A549 (cell line): ENCODE measurements around the gene ADK. TPM values are rescaled to one million over a fixed set of nuclear protein-coding genes. Genes with fewer than 3 reads are reported as not detected.

Experiments
- ATAC-seq, 2 experiments: fragments of 200-7000 bp in 1 of 2; fragments of >200 bp in 1 of 2; cut with Nextera tagmentation in 1 of 2; cut with Tn5 transposase in 1 of 2; 3 replicates each; pipeline versions ENCODE4 v1.8.0 to v1.9.1; 2018 to 2020; ENCODE audit warnings: mild to moderate bottlenecking in 1 of 2, moderate library complexity in 1 of 2
- CTCF ChIA-PET: fragments of 300-600 bp; sonication (Branson Sonifier 250); formaldehyde crosslinking; extraction: SDS; loops from one replicate; lab custom pipeline; 2021; ENCODE audit warnings: antibody characterized with exemption, inconsistent platforms; lab: Yijun Ruan, JAX
- POLR2A ChIA-PET: fragments of 350-600 bp; formaldehyde crosslinking; extraction: SDS; loops from one replicate; lab custom pipeline; 2021; ENCODE audit warnings: antibody characterized with exemption, inconsistent platforms; lab: Yijun Ruan, JAX
- DNase-seq, 2 experiments: peaks; one replicate each; pipeline versions ENCODE4 v3.0.0 to v3.0.0-alpha.2; 2011 to 2016; ENCODE audit warnings: low read depth in 1 of 2, low spot score in 1 of 2
- FAIRE-seq: peaks from 2 replicates; lab custom pipeline; 2011; peaks lifted over from hg19 to GRCh38; lab: Jason Lieb, UNC
- H3K27ac ChIP-seq, 2 experiments: fragments of >200 bp; sonication (Bioruptor Twin); formaldehyde crosslinking; 3 replicates each; pipeline ENCODE4 v1.5.1; 2016 to 2017
- H3K4me1 ChIP-seq: fragments of >200 bp; sonication (Bioruptor Twin); formaldehyde crosslinking; 3 replicates; pipeline ENCODE4 v1.6.1; 2016
- H3K4me2 ChIP-seq: fragments of >200 bp; sonication (Bioruptor Twin); formaldehyde crosslinking; 3 replicates; pipeline ENCODE4 v1.6.1; 2016
- H3K4me3 ChIP-seq: fragments of >200 bp; sonication (Bioruptor Twin); formaldehyde crosslinking; 3 replicates; pipeline ENCODE4 v1.5.1; 2016
- H3K9me3 ChIP-seq: fragments of >200 bp; sonication (Bioruptor Twin); formaldehyde crosslinking; 3 replicates; pipeline ENCODE4 v1.6.1; 2016
- BCL3 ChIP-seq: fragments of >200 bp; sonication (Bioruptor Twin); formaldehyde crosslinking; IDR thresholded peaks from 3 replicates; pipeline ENCODE4 v1.6.1; 2016
- BHLHE40 ChIP-seq: IDR thresholded peaks from 2 replicates; pipeline ENCODE4 v1.6.1; 2012; ENCODE audit warnings: low read depth, low read length, inconsistent platforms
- CBX8 ChIP-seq: fragments of 200-600 bp; sonication (generic); IDR thresholded peaks from 2 replicates; pipeline ENCODE4 v1.6.1; 2016
- CEBPB ChIP-seq, 2 experiments: fragments of >200 bp in 1 of 2; sonication (Bioruptor Twin) in 1 of 2; formaldehyde crosslinking in 1 of 2; IDR thresholded peaks; 2 replicates each; pipeline ENCODE4 v1.6.1; 2012 to 2016
- CHD2 ChIP-seq: fragments of 150-350 bp; IDR thresholded peaks from 2 replicates; pipeline ENCODE4 v1.6.1; 2014; ENCODE audit warnings: low read length; ENCODE audit not compliant: partially characterized antibody
- CHD4 ChIP-seq: fragments of 200-600 bp; sonication (generic); IDR thresholded peaks from 2 replicates; pipeline ENCODE4 v1.6.1; 2016; ENCODE audit warnings: antibody characterized with exemption, mild to moderate bottlenecking, borderline replicate concordance
- EHF ChIP-seq: fragments of 250-450 bp; sonication (Bioruptor Pico); IDR thresholded peaks from 2 replicates; pipeline ENCODE4 v1.5.0; 2020; ENCODE audit warnings: mild to moderate bottlenecking
- EHMT2 ChIP-seq: fragments of 200-600 bp; sonication (generic); IDR thresholded peaks from 2 replicates; pipeline ENCODE4 v1.6.1; 2016; ENCODE audit warnings: antibody characterized with exemption, low read depth, mild to moderate bottlenecking, moderate library complexity
- ELK1 ChIP-seq: fragments of 150-350 bp; IDR thresholded peaks from 2 replicates; pipeline ENCODE4 v1.6.1; 2014; ENCODE audit warnings: low read depth, mild to moderate bottlenecking, low read length
- EP300 ChIP-seq, 2 experiments: fragments of >200 bp; sonication (Bioruptor Twin); formaldehyde crosslinking; IDR thresholded peaks; 2 replicates in 1 of 2; 3 replicates in 1 of 2; pipeline ENCODE4 v1.6.1; 2016 to 2017
- FOSL2 ChIP-seq, 2 experiments: fragments of 450-650 bp in 1 of 2; fragments of >200 bp in 1 of 2; sonication (Bioruptor Twin) in 1 of 2; formaldehyde crosslinking; IDR thresholded peaks; 2 replicates each; pipeline versions ENCODE4 v1.5.0 to v1.6.1; 2016 to 2020; ENCODE audit warnings: mild to moderate bottlenecking in 1 of 2, moderate library complexity in 1 of 2
- GATA3 ChIP-seq: IDR thresholded peaks from 2 replicates; pipeline ENCODE4 v1.6.1; 2012; ENCODE audit warnings: borderline replicate concordance
- HES2 ChIP-seq: fragments of >200 bp; sonication (Bioruptor Twin); formaldehyde crosslinking; IDR thresholded peaks from 2 replicates; pipeline ENCODE4 v1.6.1; 2016
- HEYL ChIP-seq: fragments of 250-450 bp; sonication (Bioruptor Pico); IDR thresholded peaks from 2 replicates; pipeline ENCODE4 v1.8.0; 2021; ENCODE audit warnings: mild to moderate bottlenecking, moderate library complexity
- HOXB5 ChIP-seq: fragments of 250-450 bp; sonication (Bioruptor Pico); IDR thresholded peaks from 2 replicates; pipeline ENCODE4 v1.5.0; 2020; ENCODE audit warnings: mild to moderate bottlenecking, moderate library complexity
- KDM5A ChIP-seq: fragments of 200-600 bp; sonication (generic); IDR thresholded peaks from 2 replicates; pipeline ENCODE4 v1.6.1; 2016; ENCODE audit warnings: antibody characterized with exemption, mild to moderate bottlenecking
- NFE2L2 ChIP-seq: fragments of 150-350 bp; conservative IDR thresholded peaks from 2 replicates; pipeline ENCODE4 v1.6.1; 2014; ENCODE audit warnings: low read length
- NPAS2 ChIP-seq: fragments of 250-450 bp; sonication (Bioruptor Pico); IDR thresholded peaks from 2 replicates; pipeline ENCODE4 v1.8.0; 2022; ENCODE audit warnings: mild to moderate bottlenecking, moderate library complexity, borderline replicate concordance
- PBX3 ChIP-seq: IDR thresholded peaks from 2 replicates; pipeline ENCODE4 v1.6.1; 2012
- RCOR1 ChIP-seq: fragments of 150-350 bp; IDR thresholded peaks from 2 replicates; pipeline ENCODE4 v1.6.1; 2014; ENCODE audit warnings: antibody characterized with exemption, low read length, low read depth
- RFX5 ChIP-seq: fragments of 450-650 bp; IDR thresholded peaks from 2 replicates; pipeline ENCODE4 v1.7.1; 2014; ENCODE audit warnings: antibody characterized with exemption, mild to moderate bottlenecking, moderate library complexity
- SREBF2 ChIP-seq: fragments of 450-650 bp; IDR thresholded peaks from 2 replicates; pipeline ENCODE4 v1.6.1; 2014; ENCODE audit warnings: mild to moderate bottlenecking, moderate library complexity
- TFCP2L1 ChIP-seq: fragments of 250-450 bp; sonication (Bioruptor Pico); IDR thresholded peaks from 2 replicates; pipeline ENCODE4 v1.5.0; 2021; ENCODE audit warnings: mild to moderate bottlenecking
- USF2 ChIP-seq: fragments of 450-650 bp; IDR thresholded peaks from 2 replicates; pipeline ENCODE4 v1.6.1; 2014; ENCODE audit warnings: antibody characterized with exemption
- ZFP36 ChIP-seq: fragments of 450-650 bp; IDR thresholded peaks from 2 replicates; pipeline ENCODE4 v1.6.1; 2014; ENCODE audit warnings: borderline replicate concordance; ENCODE audit not compliant: partially characterized antibody
- ZNF302 ChIP-seq: fragments of 250-450 bp; sonication (Bioruptor Pico); IDR thresholded peaks from 2 replicates; pipeline ENCODE4 v1.9.0; 2021; ENCODE audit warnings: inconsistent platforms, mild to moderate bottlenecking, moderate library complexity
- ZSCAN20 ChIP-seq: fragments of 250-450 bp; sonication (Bioruptor Pico); IDR thresholded peaks from 2 replicates; pipeline ENCODE4 v1.8.0; 2022; ENCODE audit warnings: mild to moderate bottlenecking, moderate library complexity
- WGBS: methylation state at CpG from one replicate; pipeline ENCODE4 v1.1.6; 2017; ENCODE audit errors: missing lambda C conversion rate; 5-methylcytosine and 5-hydroxymethylcytosine counted together
- polyA plus RNA-seq, 4 experiments: library from polyadenylated mRNA; depleted of rRNA in 3 of 4; stranded (reverse); fragments of >200 nt; fragmentation: RNase III in 1 of 4; extraction: RNeasy Plus Mini Kit Qiagen cat#74134 plus additional on column Dnase treatment in 1 of 4; gene quantifications; 2 replicates in 3 of 4; 3 replicates in 1 of 4; pipeline ENCODE4 v1.2.3, GENCODE V29; 2011 to 2017

ADK gene
- polyA plus RNA-seq, 2 of the 4 experiments (the other 2 are of a cell fraction): 35.8 to 40.7 TPM

- no peak for TF ChIP-seq PBX3
These were observed 40.9 kb upstream of the ADK start (continued) for GRCh38 chr10:74110120-74110519.

- FAIRE-seq (no peak), DNase-seq (no peak), ATAC-seq (no peak)
- 96% methylated on average over 14 of the region's 14 CpGs for WGBS
- Histone ChIP-seq H3K9me3 (no peaks in the 10 kb centered on the region), H3K4me1 (peaks cover 11% of the 10 kb centered on the region), H3K4me2 (no peak overlapping the region), H3K4me3 (no peak overlapping the region), H3K27ac (no peak overlapping the region)
- POLR2A ChIA-PET: no interaction called here
- TF ChIP-seq FOSL2 (IDR thresholded peaks at IDR 0.05) (no peak), FOSL2 (CRISPR knock-in tag; IDR thresholded peaks at IDR 0.05) (no peak), EHF (CRISPR knock-in tag) (no peak), EHMT2 (no peak), ZFP36 (no peak), HES2 (no peak), BCL3 (no peak), USF2 (no peak), ZNF302 (CRISPR knock-in tag) (no peak), CHD4 (no peak), SREBF2 (no peak), BHLHE40 (no peak), NPAS2 (CRISPR knock-in tag) (no peak), HOXB5 (no peak), RFX5 (no peak), NFE2L2 (no peak), HEYL (CRISPR knock-in tag) (no peak), GATA3 (no peak), CHD2 (no peak), ZSCAN20 (no peak), EP300 (IDR thresholded peaks at IDR 0.05) (no peak)
- CTCF ChIA-PET: interaction anchor here (0.6 to 4.5 kb wide), 4 partner anchors 8 to 171 kb away, joined by 3 to 35 read pairs (median 4); no protein-coding TSS in a partner anchor
These were observed 39.2 kb upstream of the ADK start for GRCh38 chr10:74111799-74112198.

GRCh38 chr10:74113546-74113945 lies 37.5 kb upstream of the ADK start:
- 35% methylated on average over 1 of the region's 1 CpG for WGBS
- Histone ChIP-seq H3K4me1 (peaks cover 22% of the 10 kb centered on the region), H3K9me3 (no peaks in the 10 kb centered on the region), H3K4me2 (no peak overlapping the region), H3K27ac (no peak overlapping the region)
- ATAC-seq (peak in 1 of 2 experiments; percentile 16; a peak in 1 of 6 replicates), FAIRE-seq (no peak), DNase-seq (no peak)
- POLR2A ChIA-PET: no interaction called here
- no peak for TF ChIP-seq CEBPB (IDR thresholded peaks at IDR 0.05)
- no peak for TF ChIP-seq TFCP2L1
- no peak for TF ChIP-seq HES2
- no peak for TF ChIP-seq NPAS2 (CRISPR knock-in tag)
- no peak for TF ChIP-seq SREBF2
- no peak for TF ChIP-seq FOSL2 (IDR thresholded peaks at IDR 0.05)
- no peak for TF ChIP-seq FOSL2 (CRISPR knock-in tag; IDR thresholded peaks at IDR 0.05)
- TF ChIP-seq ZSCAN20: no peak
- TF ChIP-seq BCL3: no peak
- TF ChIP-seq ELK1: no peak
- TF ChIP-seq KDM5A: no peak
- TF ChIP-seq CBX8: no peak
- no peak for TF ChIP-seq RCOR1
- no peak for TF ChIP-seq CHD4
- TF ChIP-seq, all 56 proteins: peak for 0
- H3K4me3 ChIP-seq: no peak overlapping the region
- CTCF ChIA-PET: interaction anchor here (1.1 to 4.5 kb wide), 3 partner anchors 10 to 227 kb away, joined by 3 to 35 read pairs (median 5); no protein-coding TSS in a partner anchor
